ENCODE data around the gene PRPF38B. TPM values are rescaled to one million over a fixed set of nuclear protein-coding genes. Genes with fewer than 3 reads are reported as not detected.

The PRPF38B gene
- total RNA-seq, 1 experiment from 2014 or later, result 46.4 TPM

- ChIA-PET POLR2A (no interaction called here), RAD21 (ENCODE audit: low non-redundant PET in 1 of 2, low total read pairs in 2 of 2, uncharacterized antibody in 2 of 2, unreplicated experiment in 2 of 2) (no interaction called here), CTCF (no interaction called here)
- BruUV-seq (replicated peaks), result no TSS peak
- no peak overlapping the region for H3K4me3 ChIP-seq (replicated peaks in 1 of 2; ENCODE audit: low read depth in 1 of 2, low read length in 2 of 2)
- H3K9me3 ChIP-seq (ENCODE audit: control insufficient read depth in 1 of 2, insufficient read depth in 1 of 2, low read depth in 1 of 2, low read length in 2 of 2), result no peaks in the 10 kb centered on the region
- TF ChIP-seq JUND (IDR thresholded peaks at IDR 0.05) (no peak), POLR2A (IDR thresholded peaks at IDR 0.05; ENCODE audit: borderline replicate concordance, extremely low read depth, insufficient read depth, insufficient read length) (no peak), EZH2 (IDR thresholded peaks at IDR 0.05) (no peak), POLR2AphosphoS5 (IDR thresholded peaks at IDR 0.05; ENCODE audit: low read depth, low read length) (no peak), EZH2phosphoT487 (IDR thresholded peaks at IDR 0.05; ENCODE audit: borderline replicate concordance) (no peak), CBX3 (IDR thresholded peaks at IDR 0.05; ENCODE audit: low read depth) (no peak), MAX (IDR thresholded peaks at IDR 0.05) (no peak), RAD21 (IDR thresholded peaks at IDR 0.05; ENCODE audit: low read depth) (no peak), SP1 (IDR thresholded peaks at IDR 0.05; ENCODE audit: low read depth) (no peak), SIN3A (IDR thresholded peaks at IDR 0.05; ENCODE audit: low read depth) (no peak)
- DNase-seq (ENCODE audit: low read depth, low spot score) (no peak), ATAC-seq (no peak)
- no peaks in the 10 kb centered on the region for H3K27me3 ChIP-seq (ENCODE audit: insufficient read depth, low read length)
- H3K9me2 ChIP-seq (ENCODE audit: insufficient read depth), result no peaks in the 10 kb centered on the region
- no peaks in the 10 kb centered on the region for H3K4me1 ChIP-seq (ENCODE audit: control insufficient read depth in 1 of 2, insufficient read depth in 2 of 2, low read length in 2 of 2)
- no peaks in the 10 kb centered on the region for H4K20me1 ChIP-seq (ENCODE audit: insufficient read depth)
- H3K27ac ChIP-seq (ENCODE audit: low read depth, low read length), result no peak overlapping the region
- intact Hi-C loops (cut with micrococcal nuclease), result no loop called here
- H2AFZ ChIP-seq (ENCODE audit: low read depth, low read length, poor library complexity, severe bottlenecking), result no peak overlapping the region
- H3K9ac ChIP-seq (ENCODE audit: low read length), result no peak overlapping the region
- no peaks in the 10 kb centered on the region for H3K79me2 ChIP-seq (ENCODE audit: insufficient read depth, low read length)
- no peak overlapping the region for H3K4me2 ChIP-seq (ENCODE audit: low read length)
- no peaks in the 10 kb centered on the region for H3K36me3 ChIP-seq (ENCODE audit: control insufficient read depth in 1 of 2, insufficient read depth in 2 of 2, low read length in 2 of 2)
Measured at GRCh38 chr1:108665067-108665466, 27.0 kb upstream of the PRPF38B start.

- H3K9me3 ChIP-seq (ENCODE audit: control insufficient read depth in 1 of 2, insufficient read depth in 1 of 2, low read depth in 1 of 2, low read length in 2 of 2), result no peaks in the 10 kb centered on the region
- H3K4me1 ChIP-seq (ENCODE audit: control insufficient read depth in 1 of 2, insufficient read depth in 2 of 2, low read length in 2 of 2), result no peaks in the 10 kb centered on the region
- no peaks in the 10 kb centered on the region for H4K20me1 ChIP-seq (ENCODE audit: insufficient read depth)
- no peaks in the 10 kb centered on the region for H3K9me2 ChIP-seq (ENCODE audit: insufficient read depth)
- intact Hi-C loops (cut with micrococcal nuclease), result no loop called here
- ATAC-seq (no peak), DNase-seq (ENCODE audit: low read depth, low spot score) (no peak)
- no peak for TF ChIP-seq EZH2 (IDR thresholded peaks at IDR 0.05)
- TF ChIP-seq YY1 (IDR thresholded peaks at IDR 0.05; ENCODE audit: extremely low read depth, insufficient replicate concordance, low read depth, low read length), result no peak
- no peak for TF ChIP-seq ELF1 (IDR thresholded peaks at IDR 0.05; ENCODE audit: borderline replicate concordance, low read depth)
- no peak for TF ChIP-seq RAD21 (IDR thresholded peaks at IDR 0.05; ENCODE audit: low read depth)
- no peak for TF ChIP-seq ZFX (IDR thresholded peaks at IDR 0.05)
- no peak for TF ChIP-seq EZH2phosphoT487 (IDR thresholded peaks at IDR 0.05; ENCODE audit: borderline replicate concordance)
- no peak for TF ChIP-seq JUND (IDR thresholded peaks at IDR 0.05)
- TF ChIP-seq POLR2A (IDR thresholded peaks at IDR 0.05; ENCODE audit: borderline replicate concordance, extremely low read depth, insufficient read depth, insufficient read length), result no peak
- no peak for TF ChIP-seq ZNF274 (IDR thresholded peaks at IDR 0.05; ENCODE audit: low read depth, low read length)
- TF ChIP-seq POLR2AphosphoS5 (IDR thresholded peaks at IDR 0.05; ENCODE audit: low read depth, low read length), result no peak
- no peak for TF ChIP-seq EGR1 (IDR thresholded peaks at IDR 0.05; ENCODE audit: low read depth)
- TF ChIP-seq MAX (IDR thresholded peaks at IDR 0.05), result no peak
- TF ChIP-seq ZBTB33 (IDR thresholded peaks at IDR 0.05; ENCODE audit: extremely low read depth, insufficient replicate concordance, low read length), result no peak
- no peak for TF ChIP-seq SP1 (IDR thresholded peaks at IDR 0.05; ENCODE audit: low read depth)
- TF ChIP-seq SIN3A (IDR thresholded peaks at IDR 0.05; ENCODE audit: low read depth), result no peak
- TF ChIP-seq TCF7L2 (IDR thresholded peaks at IDR 0.05; ENCODE audit: borderline replicate concordance, extremely low read depth, insufficient read depth, insufficient read length), result no peak
- no peak for TF ChIP-seq SRF (IDR thresholded peaks at IDR 0.05; ENCODE audit: low read depth)
- TF ChIP-seq CEBPB (IDR thresholded peaks at IDR 0.05; ENCODE audit: low read depth), result no peak
- H3K36me3 ChIP-seq (ENCODE audit: control insufficient read depth in 1 of 2, insufficient read depth in 2 of 2, low read length in 2 of 2), result no peaks in the 10 kb centered on the region
- ChIA-PET CTCF (no interaction called here), POLR2A (no interaction called here), RAD21 (ENCODE audit: low non-redundant PET in 1 of 2, low total read pairs in 2 of 2, uncharacterized antibody in 2 of 2, unreplicated experiment in 2 of 2) (no interaction called here)
- no peak overlapping the region for H3K27ac ChIP-seq (ENCODE audit: low read depth, low read length)
- no peaks in the 10 kb centered on the region for H3K27me3 ChIP-seq (ENCODE audit: insufficient read depth, low read length)
- BruUV-seq (replicated peaks), result no TSS peak
- no peak overlapping the region for H3K4me3 ChIP-seq (replicated peaks in 1 of 2; ENCODE audit: low read depth in 1 of 2, low read length in 2 of 2)
- H3K4me2 ChIP-seq (ENCODE audit: low read length), result no peak overlapping the region
- no peak overlapping the region for H3K9ac ChIP-seq (ENCODE audit: low read length)
- no peak overlapping the region for H2AFZ ChIP-seq (ENCODE audit: low read depth, low read length, poor library complexity, severe bottlenecking)
- H3K79me2 ChIP-seq (ENCODE audit: insufficient read depth, low read length), result no peaks in the 10 kb centered on the region
Measured at GRCh38 chr1:108665771-108666170, 26.3 kb upstream of the PRPF38B start.
